Epithelial cell of esophagus (primary cell): Measurements from ENCODE around the gene MAP4K3.
"Not testable (repeated sequence)": the region's sequence is repeated elsewhere in the genome, so short reads cannot be mapped to it uniquely, and the experiment has no call there.

Experiments used
- DNase-seq: peaks from one replicate; pipeline ENCODE4 v3.0.0; 2010; ENCODE audit warnings: low read depth
- H3K4me3 ChIP-seq: 2 replicates; pipeline ENCODE4 v1.5.1; 2011; ENCODE audit warnings: mild to moderate bottlenecking, low read length, control low read depth
- TF ChIP-seq, protein P1 (sequence below): IDR thresholded peaks from 2 replicates; pipeline ENCODE4 v1.5.1; 2011; ENCODE audit warnings: low read depth, mild to moderate bottlenecking, low read length, control low read depth, inconsistent platforms; ENCODE audit not compliant: insufficient read depth; ENCODE audit errors: missing control alignments

The MAP4K3 gene

DNA sequence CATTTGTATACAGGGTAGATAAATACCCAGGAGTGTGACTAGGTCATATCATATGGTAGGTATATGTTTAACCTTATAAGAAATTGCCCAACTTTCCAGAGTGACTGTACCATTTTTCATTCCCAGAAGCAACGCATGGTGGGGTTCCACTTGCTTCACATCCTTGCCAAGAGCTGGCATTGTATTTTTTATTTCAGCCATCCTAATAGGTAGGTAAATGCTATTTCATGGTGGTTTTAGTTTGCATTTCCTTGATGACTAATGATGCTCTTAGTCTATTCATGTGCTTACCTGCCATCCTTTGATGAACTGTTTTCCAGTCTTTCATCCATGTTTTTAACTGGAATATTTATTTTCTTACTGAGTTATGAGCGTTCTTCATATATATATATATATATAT is 51.9 kb downstream of the MAP4K3 start:
- no peak overlapping the region for H3K4me3 ChIP-seq
- DNase-seq, result peak; percentile 89
- TF ChIP-seq, protein P1, sequence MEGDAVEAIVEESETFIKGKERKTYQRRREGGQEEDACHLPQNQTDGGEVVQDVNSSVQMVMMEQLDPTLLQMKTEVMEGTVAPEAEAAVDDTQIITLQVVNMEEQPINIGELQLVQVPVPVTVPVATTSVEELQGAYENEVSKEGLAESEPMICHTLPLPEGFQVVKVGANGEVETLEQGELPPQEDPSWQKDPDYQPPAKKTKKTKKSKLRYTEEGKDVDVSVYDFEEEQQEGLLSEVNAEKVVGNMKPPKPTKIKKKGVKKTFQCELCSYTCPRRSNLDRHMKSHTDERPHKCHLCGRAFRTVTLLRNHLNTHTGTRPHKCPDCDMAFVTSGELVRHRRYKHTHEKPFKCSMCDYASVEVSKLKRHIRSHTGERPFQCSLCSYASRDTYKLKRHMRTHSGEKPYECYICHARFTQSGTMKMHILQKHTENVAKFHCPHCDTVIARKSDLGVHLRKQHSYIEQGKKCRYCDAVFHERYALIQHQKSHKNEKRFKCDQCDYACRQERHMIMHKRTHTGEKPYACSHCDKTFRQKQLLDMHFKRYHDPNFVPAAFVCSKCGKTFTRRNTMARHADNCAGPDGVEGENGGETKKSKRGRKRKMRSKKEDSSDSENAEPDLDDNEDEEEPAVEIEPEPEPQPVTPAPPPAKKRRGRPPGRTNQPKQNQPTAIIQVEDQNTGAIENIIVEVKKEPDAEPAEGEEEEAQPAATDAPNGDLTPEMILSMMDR, result no peak

DNA sequence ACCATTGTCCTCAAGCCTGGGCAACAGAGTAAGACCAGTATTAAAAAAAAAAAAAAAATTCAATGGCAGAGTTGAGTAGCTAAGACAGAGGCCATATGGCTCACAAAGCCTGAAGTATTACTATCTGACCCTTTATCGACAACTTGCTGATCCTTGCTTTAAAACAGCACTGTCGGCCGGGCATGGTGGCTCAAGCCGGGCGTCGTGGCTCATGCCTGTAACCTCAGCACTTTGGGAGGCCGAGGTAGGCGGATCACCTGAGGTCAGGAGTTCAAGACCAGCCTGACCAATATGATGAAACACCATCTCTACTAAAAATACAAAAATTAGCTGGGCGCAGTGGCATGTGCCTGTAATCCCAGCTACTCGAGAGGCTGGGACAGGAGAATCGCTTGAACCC is 53.0 kb downstream of the MAP4K3 start:
- H3K4me3 ChIP-seq, DNase-seq: not testable (repeated sequence)

DNA sequence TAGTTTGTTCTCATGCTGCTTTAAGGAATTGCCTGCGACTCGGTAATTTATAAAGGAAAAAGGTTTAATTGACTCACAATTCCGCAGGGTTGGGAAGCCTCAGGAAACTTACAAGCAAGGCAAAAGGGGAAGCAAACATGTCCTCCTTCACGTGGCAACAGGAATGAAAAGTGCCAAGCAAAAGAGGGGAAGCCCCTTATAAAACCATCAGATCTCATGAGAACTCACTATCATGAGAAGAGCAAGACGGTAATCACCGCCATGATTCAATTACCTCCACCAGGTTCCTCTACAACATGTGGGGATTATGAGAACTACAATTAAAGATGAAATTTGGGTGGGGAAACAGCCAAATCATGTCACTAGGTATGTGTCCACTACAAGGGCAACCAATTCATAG is 53.9 kb downstream of the MAP4K3 start:
- TF ChIP-seq, protein P1, result no peak
- DNase-seq, result no peak
- H3K4me3 ChIP-seq, result no peak overlapping the region

DNA sequence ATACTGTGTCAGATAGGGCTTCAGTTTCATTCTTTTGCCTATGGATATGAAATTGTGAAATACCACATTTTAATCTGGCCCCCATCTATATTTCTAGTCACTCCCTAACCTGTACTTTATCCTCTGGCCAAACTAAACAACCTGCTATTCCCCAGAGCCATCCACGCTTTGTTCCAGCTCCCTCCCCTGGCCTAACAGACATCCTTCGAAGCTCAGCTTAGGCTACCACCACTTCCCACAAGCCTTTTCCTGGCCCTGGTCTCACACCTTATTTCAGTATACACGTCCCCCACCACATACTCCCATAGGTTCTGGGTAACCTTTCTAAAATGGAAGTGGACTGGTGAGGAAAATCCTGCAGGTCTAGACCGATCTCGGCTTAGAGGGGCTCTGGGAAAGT is 55.4 kb downstream of the MAP4K3 start:
- no peak overlapping the region for H3K4me3 ChIP-seq
- no peak for DNase-seq
- TF ChIP-seq, protein P1, result no peak

DNA sequence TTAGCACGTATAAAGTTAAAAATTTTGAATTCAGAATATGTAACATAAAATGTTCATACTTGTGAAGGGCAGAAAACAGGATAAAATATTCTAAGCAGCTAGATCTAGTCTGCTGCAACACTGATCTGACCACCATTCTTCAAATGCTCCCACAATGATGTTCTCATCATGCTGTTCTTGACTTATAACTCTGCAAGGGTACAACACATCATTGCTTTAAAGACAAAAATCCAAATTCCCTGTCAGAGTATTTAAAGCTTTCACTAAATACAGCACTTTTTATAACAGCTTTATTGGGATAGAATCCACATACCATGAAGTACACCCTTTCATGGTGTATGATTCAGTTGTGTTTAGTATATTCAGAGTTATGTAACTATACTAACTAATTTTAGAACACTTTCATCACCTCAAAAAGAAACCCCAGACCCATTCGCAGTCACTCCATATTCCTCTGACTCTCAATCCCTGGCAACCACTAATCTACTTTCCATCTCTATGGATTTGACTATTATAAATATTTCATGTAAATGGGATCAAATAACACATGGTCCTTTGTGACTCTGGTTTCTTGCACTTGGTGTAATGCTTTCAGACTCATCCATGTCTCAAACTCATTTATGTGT is 56.4 kb downstream of the MAP4K3 start:
- TF ChIP-seq, protein P1, result no peak
- no peak for DNase-seq
- H3K4me3 ChIP-seq, result no peak overlapping the region

DNA sequence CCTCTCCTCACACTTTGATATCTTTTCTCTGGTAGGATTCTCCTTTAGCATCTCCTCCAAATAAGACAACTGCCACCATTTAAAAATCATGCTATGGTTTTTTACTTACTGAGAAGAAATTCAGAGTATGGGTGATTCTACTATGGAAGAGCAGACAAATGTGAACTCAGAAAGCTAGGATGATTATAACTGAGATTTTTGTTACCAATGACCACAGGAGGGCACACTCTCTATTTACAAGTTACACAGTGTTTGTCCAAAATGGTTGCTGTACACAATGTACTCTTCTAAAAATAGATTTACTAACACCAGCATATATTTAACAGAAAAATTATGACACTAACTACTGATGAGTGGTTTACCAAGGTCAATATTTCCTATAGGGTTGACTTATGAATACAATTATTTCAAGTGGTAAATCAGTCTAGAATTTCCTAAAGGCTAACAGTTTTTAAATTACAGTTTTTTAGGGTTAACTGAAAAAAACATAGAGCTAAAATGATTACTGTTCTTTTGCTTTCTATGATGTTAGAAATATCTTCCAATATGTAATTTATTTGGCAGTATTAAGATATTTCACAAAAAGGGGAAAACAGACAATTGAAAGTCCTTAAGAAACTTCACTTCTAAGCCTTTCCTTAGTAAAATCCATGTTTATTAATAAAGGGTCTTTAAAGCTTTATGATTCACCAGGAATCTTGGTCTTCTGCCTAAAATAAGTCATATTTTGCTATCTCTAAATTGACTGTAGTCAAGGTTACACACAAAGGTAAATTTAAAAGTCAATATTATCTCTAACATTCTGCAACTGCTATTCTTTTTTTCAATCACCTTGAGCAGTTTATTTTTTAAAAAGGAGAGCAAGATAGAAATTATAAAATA is 57.2 kb downstream of the MAP4K3 start:
- peak; percentile 66 for DNase-seq
- TF ChIP-seq, protein P1, result peak; percentile 57
- H3K4me3 ChIP-seq, result no peak overlapping the region

DNA sequence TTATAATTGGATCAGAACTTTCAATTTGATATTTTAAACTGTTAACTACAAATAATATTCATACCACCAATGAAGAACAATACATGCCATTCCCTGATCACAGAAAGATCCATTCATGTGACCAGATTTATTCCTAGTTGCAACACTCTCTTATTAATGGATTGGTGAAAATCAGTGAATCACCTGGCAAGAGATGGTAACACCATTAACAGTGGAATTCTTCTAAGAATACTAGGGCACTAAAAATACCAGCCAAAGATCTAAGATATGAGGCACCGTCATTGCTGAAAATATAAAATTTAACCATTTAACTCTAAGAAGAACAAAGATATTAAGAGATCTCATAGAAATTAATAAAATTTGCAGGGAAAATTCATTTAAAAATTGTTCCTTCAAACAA is 58.1 kb downstream of the MAP4K3 start:
- H3K4me3 ChIP-seq, result no peak overlapping the region
- TF ChIP-seq, protein P1, result no peak

More for the DNA sequence above, 58.1 kb downstream of the MAP4K3 start:
- no peak for DNase-seq
